Activated effector memory CD4-positive, alpha-beta T cell treated with anti-CD3 and anti-CD28 coated beads, Interleukin-2, amount 50 U/mL, for 16 hours (primary cell): ENCODE data around the gene SHISA2.

Source experiments
- DNase-seq: peaks from one replicate; pipeline ENCODE4 v3.0.0-alpha.2; 2020

SHISA2 gene

GRCh38 chr13:26017196-26017921 lies 34.5 kb downstream of the SHISA2 start:
- no peak for DNase-seq

GRCh38 chr13:26016189-26016588 lies 35.6 kb downstream of the SHISA2 start:
- DNase-seq, result no peak

DNA sequence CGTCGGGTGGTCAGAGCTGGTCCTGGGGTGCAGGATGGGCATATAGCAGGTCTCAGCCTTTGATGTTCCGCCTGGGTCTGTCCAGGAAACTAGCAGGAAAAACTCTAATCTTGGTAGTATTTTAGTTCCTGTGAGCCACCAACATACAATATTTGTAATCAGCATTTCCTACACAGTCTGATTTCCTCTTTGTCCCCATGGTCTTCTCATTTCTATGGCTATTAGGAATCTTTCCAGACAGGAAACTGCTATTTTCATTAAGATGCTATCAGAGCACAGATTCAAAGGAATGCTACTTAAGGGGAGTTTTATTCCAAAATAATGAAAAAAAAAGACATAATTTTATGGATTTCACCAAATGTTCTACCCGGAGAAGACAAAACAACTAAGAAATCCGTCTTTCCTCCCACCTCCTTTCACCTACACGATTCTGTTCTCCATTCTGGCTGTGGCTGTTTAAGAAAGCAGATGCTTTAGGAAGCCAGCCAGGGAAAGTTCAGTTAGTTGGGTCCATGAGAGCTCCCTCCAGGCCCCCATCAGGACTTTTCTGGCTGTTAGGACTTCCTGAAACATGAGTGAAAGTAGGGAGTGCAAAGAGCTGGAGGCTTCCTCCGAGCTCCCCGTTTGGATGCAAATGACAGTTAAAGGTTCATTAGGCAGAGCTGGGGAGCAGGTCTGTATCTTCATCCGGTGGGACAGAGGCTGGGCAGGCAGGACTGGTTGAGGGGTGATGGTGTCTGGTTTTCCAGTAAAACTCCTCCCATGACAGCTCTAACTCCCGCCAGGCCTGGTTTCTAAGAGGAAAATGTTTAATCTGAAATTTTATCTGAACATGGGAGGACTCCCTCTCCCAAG lies 36.3 kb downstream of the SHISA2 start:
- DNase-seq, result no peak

- DNase-seq, result no peak
These were observed 38.8 kb downstream of the SHISA2 start for GRCh38 chr13:26012995-26013394.

- peak; percentile 77 for DNase-seq
These were observed 39.6 kb downstream of the SHISA2 start for GRCh38 chr13:26011996-26012821.

DNA sequence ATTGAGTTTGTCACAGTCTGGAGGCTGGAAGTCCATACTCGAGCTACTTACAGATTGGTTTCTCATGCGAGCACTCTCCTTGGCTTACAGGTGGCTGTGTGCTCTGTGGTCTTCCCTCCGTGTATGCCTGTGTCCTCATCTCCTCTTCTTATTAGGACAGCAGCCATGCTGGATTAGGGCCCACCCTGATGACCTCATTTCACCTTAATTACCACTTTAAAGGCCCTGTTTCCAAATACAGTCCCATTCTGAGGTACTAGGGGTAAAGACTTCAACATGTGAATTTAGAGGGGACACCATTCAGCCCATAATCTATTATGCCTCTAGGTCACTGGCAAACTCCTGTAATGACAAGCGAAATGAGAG lies 40.6 kb downstream of the SHISA2 start:
- DNase-seq, result no peak

GRCh38 chr13:26010487-26011207 lies 41.2 kb downstream of the SHISA2 start:
- no peak for DNase-seq

- no peak for DNase-seq
These were observed 44.3 kb downstream of the SHISA2 start for GRCh38 chr13:26007261-26008125.
